ENCODE results near the gene MAGEF1.
"Not testable (repeated sequence)": the region's sequence is repeated elsewhere in the genome, so short reads cannot be mapped to it uniquely, and the experiment has no call there.

The MAGEF1 gene

GRCh38 chr3:184742676-184743135 lies 30.8 kb upstream of the MAGEF1 start:
- no peak overlapping the region for H3K4me3 ChIP-seq (ENCODE audit: low read depth, low read length)

- no peak overlapping the region for H3K4me3 ChIP-seq (ENCODE audit: low read depth, low read length)
These were observed 30.2 kb upstream of the MAGEF1 start for GRCh38 chr3:184741798-184742675.

GRCh38 chr3:184741259-184741556 lies 29.3 kb upstream of the MAGEF1 start:
- H3K4me3 ChIP-seq (ENCODE audit: low read depth, low read length), result no peak overlapping the region

GRCh38 chr3:184740509-184741258 lies 28.8 kb upstream of the MAGEF1 start:
- H3K4me3 ChIP-seq (ENCODE audit: low read depth, low read length), result no peak overlapping the region

- no peak overlapping the region for H3K4me3 ChIP-seq (ENCODE audit: low read depth, low read length)
These were observed 28.0 kb upstream of the MAGEF1 start for GRCh38 chr3:184739594-184740505.

GRCh38 chr3:184738982-184739381 lies 27.1 kb upstream of the MAGEF1 start:
- H3K4me3 ChIP-seq (ENCODE audit: low read depth, low read length), result no peak overlapping the region

GRCh38 chr3:184738506-184738890 lies 26.6 kb upstream of the MAGEF1 start:
- no peak overlapping the region for H3K4me3 ChIP-seq (ENCODE audit: low read depth, low read length)

- H3K4me3 ChIP-seq (ENCODE audit: low read depth, low read length), result no peak overlapping the region
These were observed 26.0 kb upstream of the MAGEF1 start for GRCh38 chr3:184737641-184738505.

GRCh38 chr3:184737063-184737462 lies 25.2 kb upstream of the MAGEF1 start:
- no peak overlapping the region for H3K4me3 ChIP-seq (ENCODE audit: low read depth, low read length)

GRCh38 chr3:184734903-184735701 lies 23.2 kb upstream of the MAGEF1 start:
- no peak overlapping the region for H3K4me3 ChIP-seq (ENCODE audit: low read depth, low read length)

GRCh38 chr3:184733971-184734608 lies 22.2 kb upstream of the MAGEF1 start:
- no peak overlapping the region for H3K4me3 ChIP-seq (ENCODE audit: low read depth, low read length)

GRCh38 chr3:184733181-184733580 lies 21.3 kb upstream of the MAGEF1 start:
- H3K4me3 ChIP-seq (ENCODE audit: low read depth, low read length), result no peak overlapping the region

- H3K4me3 ChIP-seq (ENCODE audit: low read depth, low read length), result no peak overlapping the region
These were observed 20.1 kb upstream of the MAGEF1 start for GRCh38 chr3:184731786-184732537.

GRCh38 chr3:184730924-184731323 lies 19.1 kb upstream of the MAGEF1 start:
- no peak overlapping the region for H3K4me3 ChIP-seq (ENCODE audit: low read depth, low read length)

- not testable (repeated sequence) for H3K4me3 ChIP-seq (ENCODE audit: low read depth, low read length)
These were observed 17.3 kb upstream of the MAGEF1 start for GRCh38 chr3:184729154-184729553.

GRCh38 chr3:184728010-184728527 lies 16.2 kb upstream of the MAGEF1 start:
- H3K4me3 ChIP-seq (ENCODE audit: low read depth, low read length), result no peak overlapping the region

- H3K4me3 ChIP-seq (ENCODE audit: low read depth, low read length), result no peak overlapping the region
These were observed 15.6 kb upstream of the MAGEF1 start for GRCh38 chr3:184727357-184728009.
